Measurements from ENCODE around the gene STAP2.
"Not testable (repeated sequence)": the region's sequence is repeated elsewhere in the genome, so short reads cannot be mapped to it uniquely, and the experiment has no call there.

STAP2 gene

GRCh38 chr19:4358709-4359626 lies 20.3 kb upstream of the STAP2 start:
- in situ Hi-C loops (cut with MboI; ENCODE audit: low sequenced_read_pairs) = no loop called here

GRCh38 chr19:4357921-4358326 lies 19.3 kb upstream of the STAP2 start:
- in situ Hi-C loops (cut with MboI; ENCODE audit: low sequenced_read_pairs) = no loop called here

- in situ Hi-C loops (cut with MboI; ENCODE audit: low sequenced_read_pairs) = no loop called here
Observed at GRCh38 chr19:4357095-4357797, 18.6 kb upstream of the STAP2 start.

- in situ Hi-C loops (cut with MboI; ENCODE audit: low sequenced_read_pairs) = no loop called here
Observed at GRCh38 chr19:4354897-4355296, 16.3 kb upstream of the STAP2 start.

GRCh38 chr19:4354282-4354681 lies 15.7 kb upstream of the STAP2 start:
- in situ Hi-C loops (cut with MboI; ENCODE audit: low sequenced_read_pairs) = no loop called here

GRCh38 chr19:4352701-4353121 lies 14.1 kb upstream of the STAP2 start:
- in situ Hi-C loops (cut with MboI; ENCODE audit: low sequenced_read_pairs) = no loop called here

- in situ Hi-C loops (cut with MboI; ENCODE audit: low sequenced_read_pairs) = no loop called here
Observed at GRCh38 chr19:4350726-4351125, 12.1 kb upstream of the STAP2 start.

GRCh38 chr19:4350111-4350510 lies 11.5 kb upstream of the STAP2 start:
- in situ Hi-C loops (cut with MboI; ENCODE audit: low sequenced_read_pairs) = no loop called here

- in situ Hi-C loops (cut with MboI; ENCODE audit: low sequenced_read_pairs) = not testable (repeated sequence)
Observed at GRCh38 chr19:4349225-4349624, 10.6 kb upstream of the STAP2 start.

- in situ Hi-C loops (cut with MboI; ENCODE audit: low sequenced_read_pairs) = no loop called here
Observed at GRCh38 chr19:4347521-4347920, 8.9 kb upstream of the STAP2 start.

- in situ Hi-C loops (cut with MboI; ENCODE audit: low sequenced_read_pairs) = no loop called here
Observed at GRCh38 chr19:4346020-4346383, 7.4 kb upstream of the STAP2 start.

GRCh38 chr19:4345342-4346019 lies 6.9 kb upstream of the STAP2 start:
- in situ Hi-C loops (cut with MboI; ENCODE audit: low sequenced_read_pairs) = no loop called here

GRCh38 chr19:4343370-4344307 lies 5.0 kb upstream of the STAP2 start, which contains the start of gene MPND:
Gene MPND (plus strand): TSS chr19:4343562. CDS start chr19:4343594, 32 bp downstream.
- in situ Hi-C loops (cut with MboI; ENCODE audit: low sequenced_read_pairs) = no loop called here

- in situ Hi-C loops (cut with MboI; ENCODE audit: low sequenced_read_pairs) = no loop called here
Observed at GRCh38 chr19:4342615-4343369, 4.2 kb upstream of the STAP2 start.

- in situ Hi-C loops (cut with MboI; ENCODE audit: low sequenced_read_pairs) = no loop called here
Observed at GRCh38 chr19:4342314-4342614, 3.6 kb upstream of the STAP2 start.

- in situ Hi-C loops (cut with MboI; ENCODE audit: low sequenced_read_pairs) = no loop called here
Observed at GRCh38 chr19:4337906-4338440, 654 bp downstream of the STAP2 start.

- in situ Hi-C loops (cut with MboI; ENCODE audit: low sequenced_read_pairs) = no loop called here
Observed at GRCh38 chr19:4334929-4335570, 3.6 kb downstream of the STAP2 start.

- in situ Hi-C loops (cut with MboI; ENCODE audit: low sequenced_read_pairs) = no loop called here
Observed at GRCh38 chr19:4329858-4330257, 8.8 kb downstream of the STAP2 start.

Data from HL-60/S4 treated with retinoic acid at 250 ng/mL for 4 days and 3 days (cell line).